GM12874 (cell line): ENCODE data around the gene DUOX2.

Experiments used
- CTCF ChIP-seq: IDR thresholded peaks from 2 replicates; pipeline ENCODE4 v1.5.1; 2011; ENCODE audit warnings: low read depth, mild to moderate bottlenecking, control low read depth, low read length, moderate library complexity; ENCODE audit not compliant: insufficient read depth

Gene DUOX2

GRCh38 chr15:45130291-45131000, 16.5 kb upstream of the DUOX2 start:
- no peak for TF ChIP-seq CTCF

- no peak for TF ChIP-seq CTCF
Measured at GRCh38 chr15:45129651-45130129, 15.7 kb upstream of the DUOX2 start, which contains the start of the genes DUOX1 and DUOXA1. DUOX1 (plus strand) TSS chr15:45129994; CDS start chr15:45131967, 1,973 bp downstream. DUOXA1 (minus strand) TSS chr15:45129879; CDS start chr15:45123014, 6,865 bp downstream.

- no peak for TF ChIP-seq CTCF
Measured at GRCh38 chr15:45128971-45129639, 15.1 kb upstream of the DUOX2 start.

GRCh38 chr15:45126535-45127158, 12.7 kb upstream of the DUOX2 start:
- peak; percentile 53; the same call in 1 of the 2 replicates for TF ChIP-seq CTCF

- no peak for TF ChIP-seq CTCF
Measured at GRCh38 chr15:45123397-45123796, 9.4 kb upstream of the DUOX2 start.

- TF ChIP-seq CTCF: no peak
Measured at GRCh38 chr15:45122719-45123118, 8.7 kb upstream of the DUOX2 start.
